ENCODE measurements around the gene HCN3. TPM values are rescaled to one million over a fixed set of nuclear protein-coding genes. Genes with fewer than 3 reads are reported as not detected.
"Not testable (repeated sequence)": the region's sequence is repeated elsewhere in the genome, so short reads cannot be mapped to it uniquely, and the experiment has no call there.

Gene HCN3
- total and polyA plus RNA-seq, 4 donors = 0.13 to 5.7 (median 2.4) TPM

DNA sequence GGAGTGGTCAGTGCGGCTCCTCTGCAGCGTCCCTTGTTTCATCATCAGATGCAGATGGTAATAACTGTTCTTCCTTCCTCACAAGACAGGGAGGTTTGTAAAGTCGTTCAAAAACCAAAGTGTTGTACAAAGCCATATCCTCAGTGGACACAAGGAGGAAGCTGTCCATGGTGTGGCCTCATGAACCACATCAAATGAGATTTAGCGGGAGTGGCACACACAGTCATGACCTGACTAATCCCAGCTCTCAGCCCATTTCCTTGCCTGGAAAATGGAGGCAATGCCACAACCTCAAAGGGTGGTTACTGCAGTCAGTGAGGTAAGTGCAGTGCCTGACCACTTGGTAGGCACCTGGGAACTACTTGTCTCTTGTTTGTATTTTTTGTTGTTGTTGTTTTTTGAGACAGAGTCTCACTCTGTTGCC is 35.4 kb upstream of the HCN3 start:
- no peak overlapping the region for H3K27ac ChIP-seq (ENCODE audit: low read depth in 1 of 2, low read length in 2 of 2)
- no peak for DNase-seq
- WGBS, 2 donors = 76 to 81% methylated on average over 4 of the region's 4 CpGs
- H3K4me1 ChIP-seq (ENCODE audit: control insufficient read depth in 1 of 2, insufficient read depth in 2 of 2, low read length in 2 of 2) = no peaks in the 10 kb centered on the region
- no peaks in the 10 kb centered on the region for H3K27me3 ChIP-seq (ENCODE audit: control insufficient read depth in 1 of 2, insufficient read depth in 2 of 2, low read length in 1 of 2)
- no peaks in the 10 kb centered on the region for H3K9me3 ChIP-seq (ENCODE audit: control insufficient read depth, low read length)
- ATAC-seq (ENCODE audit: low FRiP score) = no peak
- intact Hi-C loops (cut with DNase I) = loop anchor here (5.0 kb wide), 1 partner anchor 35 kb away; the partner anchor contains the start of genes MTX1 (in 2 of the 2) and THBS3 (in 2 of the 2)
- H3K4me3 ChIP-seq (ENCODE audit: low read length in 2 of 2) = no peak overlapping the region
- H3K36me3 ChIP-seq (ENCODE audit: control insufficient read depth in 1 of 2, insufficient read depth in 2 of 2, low read length in 1 of 2) = no peaks in the 10 kb centered on the region

DNA sequence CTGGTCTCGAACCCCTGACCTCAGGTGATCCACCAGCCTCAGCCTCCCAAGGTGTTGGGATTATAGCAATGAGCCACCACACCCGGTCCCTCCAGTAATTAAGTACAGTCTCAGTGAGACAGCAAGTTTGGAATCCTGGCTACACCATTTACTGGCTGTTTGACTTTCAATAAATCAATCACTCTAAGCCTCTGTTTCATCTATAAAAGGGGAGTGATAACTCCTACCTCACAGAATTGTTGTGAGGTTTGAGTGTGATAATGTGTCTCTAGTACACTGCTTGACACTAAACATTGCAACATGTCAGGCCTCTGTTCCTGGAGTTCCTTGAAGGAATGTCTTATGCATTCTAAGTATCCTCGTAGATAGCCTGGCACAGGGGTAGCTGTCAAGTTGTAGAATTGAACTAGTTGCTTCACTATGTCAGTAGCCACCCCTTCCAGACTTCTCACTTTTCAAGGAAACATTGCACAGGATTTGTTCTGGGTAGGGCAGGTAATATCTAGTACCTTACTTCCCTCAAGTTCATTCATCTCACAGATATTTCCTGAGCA is 34.4 kb upstream of the HCN3 start:
- DNase-seq = no peak
- no peak for ATAC-seq (ENCODE audit: low FRiP score)
- Histone ChIP-seq H3K4me1 (ENCODE audit: control insufficient read depth in 1 of 2, insufficient read depth in 2 of 2, low read length in 2 of 2) (no peaks in the 10 kb centered on the region), H3K27me3 (ENCODE audit: control insufficient read depth in 1 of 2, insufficient read depth in 2 of 2, low read length in 1 of 2) (no peaks in the 10 kb centered on the region), H3K9me3 (ENCODE audit: control insufficient read depth, low read length) (no peaks in the 10 kb centered on the region), H3K27ac (ENCODE audit: low read depth in 1 of 2, low read length in 2 of 2) (no peak overlapping the region), H3K36me3 (ENCODE audit: control insufficient read depth in 1 of 2, insufficient read depth in 2 of 2, low read length in 1 of 2) (no peaks in the 10 kb centered on the region), H3K4me3 (ENCODE audit: low read length in 2 of 2) (no peak overlapping the region)
- intact Hi-C loops (cut with DNase I) = loop anchor here (5.0 kb wide), 1 partner anchor 36 kb away; the partner anchor contains the start of genes MTX1 (in 2 of the 2) and THBS3 (in 2 of the 2)
- 69 to 75% methylated on average over 3 of the region's 3 CpGs for WGBS, 2 donors

DNA sequence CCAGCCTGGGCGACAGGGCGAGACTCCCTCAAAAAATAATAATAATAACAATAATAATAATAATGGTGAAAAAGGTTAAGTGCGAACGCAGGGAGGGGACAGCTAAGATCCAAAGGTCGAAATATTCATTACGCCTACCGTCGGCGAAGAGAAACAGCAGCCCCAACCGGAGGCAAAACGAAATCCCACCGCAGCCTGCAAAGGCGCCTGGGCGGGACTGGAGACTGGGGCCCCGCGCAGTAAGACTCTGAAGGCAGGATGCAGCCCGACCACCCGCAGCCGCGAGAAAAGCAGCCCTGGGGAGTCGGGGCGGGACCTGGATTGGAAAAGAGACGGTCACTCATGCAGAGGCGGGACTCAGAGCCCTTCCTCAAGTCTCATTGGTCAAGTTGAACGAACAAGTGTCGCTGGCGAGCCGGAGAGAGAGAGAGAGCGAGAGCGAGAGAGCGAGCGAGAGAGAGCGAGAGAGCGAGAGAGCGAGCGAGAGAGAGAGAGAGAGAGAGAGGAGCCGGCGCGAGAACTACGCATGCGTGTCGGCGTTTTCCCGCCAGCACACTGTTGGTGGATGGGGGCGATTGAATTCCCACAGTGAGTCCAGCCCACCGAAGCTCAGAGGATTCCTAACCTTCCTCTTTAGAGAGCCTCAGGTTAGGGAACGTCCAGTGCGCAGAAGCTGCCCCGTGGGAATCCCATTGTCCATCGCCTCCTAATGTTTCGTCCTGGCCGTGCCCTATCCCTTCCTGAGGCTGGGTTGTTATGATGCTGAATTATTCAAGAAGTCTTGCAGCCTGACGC is 32.7 kb upstream of the HCN3 start:
- no peaks in the 10 kb centered on the region for H3K36me3 ChIP-seq (ENCODE audit: control insufficient read depth in 1 of 2, insufficient read depth in 2 of 2, low read length in 1 of 2)
- intact Hi-C loops (cut with DNase I) = loop anchor here (5.0 kb wide), 1 partner anchor 37 kb away; the partner anchor contains the start of genes MTX1 (in 2 of the 2) and THBS3 (in 2 of the 2)

DNA sequence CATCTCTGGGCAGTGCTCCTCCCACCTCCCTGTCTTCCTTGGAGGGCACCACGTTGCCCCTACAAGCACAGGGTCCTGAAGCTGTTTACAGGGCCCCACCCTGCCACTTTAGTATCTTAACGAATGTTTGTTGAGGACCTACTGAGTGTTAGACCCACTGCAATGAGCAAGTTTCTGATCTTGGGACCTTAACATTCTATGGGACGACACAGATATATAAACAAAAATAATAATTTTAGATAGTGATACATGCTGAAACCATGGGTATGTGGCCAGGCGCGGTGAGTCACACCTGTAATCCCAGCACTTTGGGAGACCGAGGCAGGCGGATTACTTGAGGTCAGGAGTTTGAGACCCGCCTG is 32.1 kb upstream of the HCN3 start:
- H3K36me3 ChIP-seq (ENCODE audit: control insufficient read depth in 1 of 2, insufficient read depth in 2 of 2, low read length in 1 of 2) = no peaks in the 10 kb centered on the region
- intact Hi-C loops (cut with DNase I) = no loop called here
- no peaks in the 10 kb centered on the region for H3K4me1 ChIP-seq (ENCODE audit: control insufficient read depth in 1 of 2, insufficient read depth in 2 of 2, low read length in 2 of 2)
- peak overlapping the region in 1 of 2 donors; percentile 93 for H3K27ac ChIP-seq (ENCODE audit: low read depth in 1 of 2, low read length in 2 of 2)
- DNase-seq (no peak), ATAC-seq (ENCODE audit: low FRiP score) (no peak)
- no peaks in the 10 kb centered on the region for H3K9me3 ChIP-seq (ENCODE audit: control insufficient read depth, low read length)
- WGBS, 2 donors = 57 to 58% methylated on average over 8 of the region's 8 CpGs
- no peak overlapping the region for H3K4me3 ChIP-seq (ENCODE audit: low read length in 2 of 2)
- no peaks in the 10 kb centered on the region for H3K27me3 ChIP-seq (ENCODE audit: control insufficient read depth in 1 of 2, insufficient read depth in 2 of 2, low read length in 1 of 2)

More for the DNA sequence above, 32.7 kb upstream of the HCN3 start:
- Histone ChIP-seq H3K9me3 (ENCODE audit: control insufficient read depth, low read length) (no peaks in the 10 kb centered on the region), H3K4me3 (ENCODE audit: low read length in 2 of 2) (peak overlapping the region; percentile 12 to 35), H3K27me3 (ENCODE audit: control insufficient read depth in 1 of 2, insufficient read depth in 2 of 2, low read length in 1 of 2) (no peaks in the 10 kb centered on the region), H3K27ac (ENCODE audit: low read depth in 1 of 2, low read length in 2 of 2) (peak overlapping the region; percentile 24 to 93), H3K4me1 (ENCODE audit: control insufficient read depth in 1 of 2, insufficient read depth in 2 of 2, low read length in 2 of 2) (no peaks in the 10 kb centered on the region)
- ATAC-seq (ENCODE audit: low FRiP score) (peak; percentile 95), DNase-seq (peak; percentile 97 to 99)
- 0% methylated on average over 53 of the region's 53 CpGs for WGBS, 2 donors

DNA sequence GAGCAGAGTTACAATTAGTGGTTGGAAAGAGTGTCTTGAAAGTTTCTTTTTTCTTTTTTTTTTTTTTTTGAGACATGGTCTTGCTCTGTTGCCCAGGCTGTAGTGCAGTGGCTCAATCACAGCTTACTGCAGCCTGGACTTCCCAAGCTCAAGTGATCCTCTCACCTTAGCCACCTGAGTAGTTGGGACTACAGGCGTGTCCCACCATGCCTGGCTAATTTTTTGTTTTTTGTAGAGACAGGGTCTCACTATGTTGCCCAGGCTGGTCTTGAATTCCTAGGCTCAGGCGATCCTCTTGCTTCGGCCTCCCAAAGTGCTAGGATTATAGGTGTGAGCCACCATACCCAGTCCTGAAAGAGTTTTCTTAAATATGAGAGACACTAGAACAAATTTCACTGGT is 30.5 kb upstream of the HCN3 start:
- ATAC-seq (ENCODE audit: low FRiP score); H3K4me3 ChIP-seq (ENCODE audit: low read length in 2 of 2); H3K9me3 ChIP-seq (ENCODE audit: control insufficient read depth, low read length); H3K27me3 ChIP-seq (ENCODE audit: control insufficient read depth in 1 of 2, insufficient read depth in 2 of 2, low read length in 1 of 2); H3K4me1 ChIP-seq (ENCODE audit: control insufficient read depth in 1 of 2, insufficient read depth in 2 of 2, low read length in 2 of 2); H3K27ac ChIP-seq (ENCODE audit: low read depth in 1 of 2, low read length in 2 of 2); DNase-seq; intact Hi-C loops (cut with DNase I); H3K36me3 ChIP-seq (ENCODE audit: control insufficient read depth in 1 of 2, insufficient read depth in 2 of 2, low read length in 1 of 2): not testable (repeated sequence)
- WGBS, 2 donors = 94 to 96% methylated on average over 3 of the region's 3 CpGs

DNA sequence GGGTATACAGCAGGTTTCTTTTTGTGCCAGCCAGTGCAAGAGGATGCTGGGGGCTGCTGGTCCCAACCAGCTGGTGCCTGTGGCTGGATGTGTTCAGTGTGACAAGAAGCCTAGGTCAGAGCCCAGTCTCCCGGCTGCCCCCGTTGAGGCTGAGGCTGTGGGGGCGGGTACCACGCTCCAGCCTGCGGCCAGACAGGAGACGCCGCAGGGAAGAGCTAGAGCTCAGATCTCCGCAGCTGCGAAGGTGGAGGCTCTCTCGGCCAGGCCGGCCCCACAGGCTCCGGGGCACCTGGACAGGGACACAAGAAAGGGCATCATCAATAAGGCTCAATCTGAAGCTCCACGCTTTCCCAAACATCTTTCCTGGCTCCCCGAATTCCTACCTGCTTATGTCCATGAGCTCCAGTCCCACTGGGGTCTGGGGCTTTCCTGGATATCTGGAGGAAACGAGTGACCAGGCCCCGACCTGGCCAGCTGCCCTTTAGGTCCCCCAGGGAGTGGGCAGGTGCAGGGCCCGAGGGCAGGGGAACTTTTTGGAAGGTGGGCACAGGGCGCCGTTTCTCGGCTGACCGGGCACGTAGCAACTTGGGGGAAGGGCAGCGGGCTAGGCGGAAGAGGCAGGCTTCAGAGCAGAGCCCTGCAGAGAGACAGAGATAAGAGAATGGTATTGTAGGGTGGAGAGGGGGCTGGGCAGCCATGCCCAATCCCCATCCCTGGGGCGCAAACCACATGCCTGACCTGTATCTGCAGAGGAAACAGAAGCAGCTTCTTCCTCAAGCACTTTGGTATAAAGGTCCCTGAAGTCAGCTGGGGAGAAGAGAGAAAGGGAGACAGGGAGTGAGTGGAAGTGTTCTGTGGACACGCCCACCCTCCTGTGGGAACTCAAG is 29.4 kb upstream of the HCN3 start:
- intact Hi-C loops (cut with DNase I) = no loop called here
- ATAC-seq (ENCODE audit: low FRiP score) = no peak

DNA sequence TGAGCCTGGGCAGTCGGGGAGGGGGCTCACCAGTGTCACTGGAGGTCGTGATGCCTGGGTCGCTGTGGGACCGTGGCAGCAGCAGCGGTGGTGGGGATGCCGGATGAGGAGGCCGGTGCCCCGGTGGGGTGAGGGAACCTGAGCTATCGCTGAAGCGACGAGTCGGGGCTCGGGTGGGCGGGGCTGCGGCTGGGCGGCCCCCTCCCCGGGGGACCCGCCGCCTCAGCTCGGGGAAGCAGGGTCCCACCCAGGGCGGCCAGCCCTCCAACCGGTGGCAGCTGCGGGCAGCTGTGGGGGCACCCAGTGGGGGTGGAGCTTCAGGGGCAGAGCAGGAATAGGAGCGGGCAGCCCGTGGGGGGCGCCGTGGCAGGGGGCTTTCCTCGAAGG is 27.0 kb upstream of the HCN3 start:
- ATAC-seq (ENCODE audit: low FRiP score) = no peak
- WGBS, 2 donors = 32% methylated on average over 19 to 28 of the region's 28 CpGs
- intact Hi-C loops (cut with DNase I) = loop anchor here (2.0 to 10.0 kb wide), 4 partner anchors 72 to 395 kb away; partner anchors contain the start of gene RUSC1 (in 1 of the 2)

More for the DNA sequence above, 29.4 kb upstream of the HCN3 start:
- no peaks in the 10 kb centered on the region for H3K27me3 ChIP-seq (ENCODE audit: control insufficient read depth in 1 of 2, insufficient read depth in 2 of 2, low read length in 1 of 2)
- H3K27ac ChIP-seq (ENCODE audit: low read depth in 1 of 2, low read length in 2 of 2) = no peak overlapping the region
- no peaks in the 10 kb centered on the region for H3K4me1 ChIP-seq (ENCODE audit: control insufficient read depth in 1 of 2, insufficient read depth in 2 of 2, low read length in 2 of 2)
- H3K36me3 ChIP-seq (ENCODE audit: control insufficient read depth in 1 of 2, insufficient read depth in 2 of 2, low read length in 1 of 2) = no peaks in the 10 kb centered on the region
- DNase-seq = no peak
- H3K4me3 ChIP-seq (ENCODE audit: low read length in 2 of 2) = no peak overlapping the region
- no peaks in the 10 kb centered on the region for H3K9me3 ChIP-seq (ENCODE audit: control insufficient read depth, low read length)
- WGBS, 2 donors = 91% methylated on average over 26 of the region's 26 CpGs

DNA sequence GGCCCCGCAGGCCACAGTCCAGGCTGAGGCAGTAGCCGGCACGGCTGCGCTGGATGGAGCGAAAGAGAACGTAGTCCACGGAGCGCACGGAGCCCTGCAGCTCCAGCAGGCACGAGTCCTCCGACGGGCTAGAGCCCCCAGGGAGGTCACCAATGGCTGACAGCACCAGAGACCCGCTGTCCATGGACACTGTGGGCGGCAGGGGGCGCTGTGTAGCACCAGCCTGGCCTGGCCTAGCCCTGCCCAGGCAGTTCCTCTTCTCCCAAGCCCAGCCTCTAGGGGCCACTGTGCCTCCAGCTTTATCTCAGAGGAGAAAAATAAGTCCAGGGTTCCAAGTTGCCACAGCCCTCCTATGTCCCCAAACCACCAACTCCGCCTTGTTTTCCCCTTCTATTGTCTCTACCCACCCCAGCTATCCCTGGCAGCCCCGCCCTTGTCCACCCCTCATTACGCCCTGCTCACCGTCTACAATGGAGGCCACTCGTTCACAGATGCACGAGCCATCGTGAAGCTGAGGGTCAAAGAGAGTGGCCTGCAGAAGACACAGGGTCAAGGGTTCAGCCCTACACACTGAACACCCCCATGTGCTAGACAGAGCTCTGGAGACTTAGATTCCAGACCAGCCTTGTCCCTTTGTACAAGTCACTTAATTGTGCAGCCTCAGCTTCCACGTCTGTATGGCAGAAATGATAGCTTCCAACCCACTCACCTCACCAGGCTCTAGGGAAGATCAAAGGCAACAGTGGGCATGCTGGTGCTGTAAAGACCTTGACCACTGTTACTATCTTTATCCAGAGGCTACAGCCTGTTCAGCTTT is 26.4 kb upstream of the HCN3 start:
- intact Hi-C loops (cut with DNase I) = loop anchor here (2.0 to 10.0 kb wide), 4 partner anchors 71 to 394 kb away; partner anchors contain the start of gene RUSC1 (in 1 of the 2)
- 14 to 15% methylated on average over 18 to 23 of the region's 23 CpGs for WGBS, 2 donors
- DNase-seq = peak; percentile 95 to 98
- ATAC-seq (ENCODE audit: low FRiP score) = peak; percentile 91
- H3K4me3 ChIP-seq (ENCODE audit: low read length in 2 of 2) = no peak overlapping the region
- no peaks in the 10 kb centered on the region for H3K4me1 ChIP-seq (ENCODE audit: control insufficient read depth in 1 of 2, insufficient read depth in 2 of 2, low read length in 2 of 2)
- no peak overlapping the region for H3K27ac ChIP-seq (ENCODE audit: low read depth in 1 of 2, low read length in 2 of 2)
- H3K9me3 ChIP-seq (ENCODE audit: control insufficient read depth, low read length) = no peaks in the 10 kb centered on the region
- H3K36me3 ChIP-seq (ENCODE audit: control insufficient read depth in 1 of 2, insufficient read depth in 2 of 2, low read length in 1 of 2) = no peaks in the 10 kb centered on the region
- H3K27me3 ChIP-seq (ENCODE audit: control insufficient read depth in 1 of 2, insufficient read depth in 2 of 2, low read length in 1 of 2) = no peaks in the 10 kb centered on the region

More for the DNA sequence above, 27.0 kb upstream of the HCN3 start:
- Histone ChIP-seq H3K36me3 (ENCODE audit: control insufficient read depth in 1 of 2, insufficient read depth in 2 of 2, low read length in 1 of 2) (no peaks in the 10 kb centered on the region), H3K27me3 (ENCODE audit: control insufficient read depth in 1 of 2, insufficient read depth in 2 of 2, low read length in 1 of 2) (no peaks in the 10 kb centered on the region), H3K4me3 (ENCODE audit: low read length in 2 of 2) (no peak overlapping the region), H3K27ac (ENCODE audit: low read depth in 1 of 2, low read length in 2 of 2) (no peak overlapping the region), H3K4me1 (ENCODE audit: control insufficient read depth in 1 of 2, insufficient read depth in 2 of 2, low read length in 2 of 2) (no peaks in the 10 kb centered on the region), H3K9me3 (ENCODE audit: control insufficient read depth, low read length) (no peaks in the 10 kb centered on the region)
- no peak for DNase-seq
